Activated CD8-positive, alpha-beta memory T cell treated with anti-CD3 and anti-CD28 coated beads, Interleukin-2, amount 50 U/mL, for 1 hour (primary cell): ENCODE results near the gene TMEM63C.
"Not testable (repeated sequence)": the region's sequence is repeated elsewhere in the genome, so short reads cannot be mapped to it uniquely, and the experiment has no call there.

ENCODE experiments used
- DNase-seq: peaks from one replicate; pipeline ENCODE4 v3.0.0-alpha.2; 2020; ENCODE audit errors: extremely low read depth

The TMEM63C gene

GRCh38 chr14:77278461-77279230 lies 97.0 kb downstream of the TMEM63C start:
- DNase-seq, result no peak

- DNase-seq, result no peak
Measured at GRCh38 chr14:77279719-77280118, 98.1 kb downstream of the TMEM63C start.

GRCh38 chr14:77280921-77281320 lies 99.3 kb downstream of the TMEM63C start:
- not testable (repeated sequence) for DNase-seq

GRCh38 chr14:77281852-77282410 lies 100.3 kb downstream of the TMEM63C start:
- no peak for DNase-seq

GRCh38 chr14:77284066-77284465 lies 102.5 kb downstream of the TMEM63C start:
- DNase-seq, result no peak

GRCh38 chr14:77284466-77284865 lies 102.9 kb downstream of the TMEM63C start:
- DNase-seq, result no peak

GRCh38 chr14:77286576-77286975 lies 105.0 kb downstream of the TMEM63C start:
- no peak for DNase-seq

- no peak for DNase-seq
Measured at GRCh38 chr14:77290705-77291104, 109.1 kb downstream of the TMEM63C start.

GRCh38 chr14:77296155-77296554 lies 114.6 kb downstream of the TMEM63C start:
- DNase-seq, result no peak

- no peak for DNase-seq
Measured at GRCh38 chr14:77296906-77297305, 115.3 kb downstream of the TMEM63C start.

GRCh38 chr14:77299771-77300170 lies 118.2 kb downstream of the TMEM63C start:
- no peak for DNase-seq

- DNase-seq, result no peak
Measured at GRCh38 chr14:77301103-77301502, 119.5 kb downstream of the TMEM63C start.

GRCh38 chr14:77302926-77303325 lies 121.3 kb downstream of the TMEM63C start:
- DNase-seq, result no peak

GRCh38 chr14:77303417-77304156 lies 122.0 kb downstream of the TMEM63C start:
- no peak for DNase-seq

- DNase-seq, result no peak
Measured at GRCh38 chr14:77305696-77306095, 124.1 kb downstream of the TMEM63C start.

- DNase-seq, result no peak
Measured at GRCh38 chr14:77306416-77306815, 124.8 kb downstream of the TMEM63C start.

GRCh38 chr14:77306851-77307496 lies 125.4 kb downstream of the TMEM63C start:
- no peak for DNase-seq
